ENCODE results near the gene GALNT18.
A peak's percentile ranks its signal among the peaks of the same experiment; 100 is the strongest.

GALNT18 gene

GRCh38 chr11:11624204-11624603, 2.4 kb upstream of the GALNT18 start:
- no peak for DNase-seq (ENCODE audit: low spot score)

DNA sequence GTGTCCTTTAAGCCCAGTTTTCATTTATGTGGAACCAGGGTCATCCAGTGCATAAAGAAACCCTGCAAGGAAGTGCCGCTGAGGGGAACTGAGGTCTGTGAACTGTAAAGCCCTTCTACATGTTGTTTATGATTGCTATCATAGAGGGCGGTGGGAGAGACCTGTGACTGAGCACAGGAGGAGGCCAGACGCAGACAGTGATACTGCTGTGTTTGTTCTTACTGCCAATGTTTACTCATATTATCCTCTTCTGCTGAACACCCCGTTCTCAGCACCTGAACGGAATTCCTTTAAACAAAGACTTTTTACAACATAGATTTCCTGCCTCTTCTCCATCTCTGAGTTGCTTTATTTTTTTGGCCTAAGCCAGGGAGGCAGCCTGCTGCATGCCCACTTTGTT, 967 bp upstream of the GALNT18 start:
- DNase-seq (ENCODE audit: low spot score) = no peak

- no peak for DNase-seq (ENCODE audit: low spot score)
Observed at GRCh38 chr11:11622340-11622706, 518 bp upstream of the GALNT18 start.

- no peak for DNase-seq (ENCODE audit: low spot score)
Observed at GRCh38 chr11:11620921-11621572, 758 bp downstream of the GALNT18 start.

- peak; percentile 22 for DNase-seq (ENCODE audit: low spot score)
Observed at GRCh38 chr11:11620173-11620920, 1.5 kb downstream of the GALNT18 start.

DNA sequence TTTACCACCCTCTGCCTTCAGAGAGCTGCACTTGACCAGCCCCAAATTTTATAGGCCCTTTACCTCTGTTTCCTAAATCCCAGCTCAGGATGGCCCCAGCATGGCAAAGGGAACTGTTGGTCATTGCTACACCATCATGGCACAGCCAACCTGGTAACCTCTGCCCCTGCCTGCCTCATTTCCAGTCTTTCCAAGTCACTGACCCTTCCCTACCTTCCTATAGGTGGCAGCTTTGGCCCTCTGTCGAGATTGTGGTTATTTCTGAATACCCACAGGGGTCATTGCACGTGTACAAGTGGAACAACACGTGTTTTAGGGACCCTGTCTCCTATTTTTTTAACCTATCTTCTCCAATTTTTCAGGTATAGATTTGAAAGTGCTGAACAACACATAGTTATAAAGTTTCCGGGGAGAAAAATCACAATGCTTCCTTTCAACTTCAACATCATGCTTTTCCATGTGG, 2.8 kb downstream of the GALNT18 start:
- no peak for DNase-seq (ENCODE audit: low spot score)

GRCh38 chr11:11615086-11615485, 6.7 kb downstream of the GALNT18 start:
- DNase-seq (ENCODE audit: low spot score) = peak; percentile 51

DNA sequence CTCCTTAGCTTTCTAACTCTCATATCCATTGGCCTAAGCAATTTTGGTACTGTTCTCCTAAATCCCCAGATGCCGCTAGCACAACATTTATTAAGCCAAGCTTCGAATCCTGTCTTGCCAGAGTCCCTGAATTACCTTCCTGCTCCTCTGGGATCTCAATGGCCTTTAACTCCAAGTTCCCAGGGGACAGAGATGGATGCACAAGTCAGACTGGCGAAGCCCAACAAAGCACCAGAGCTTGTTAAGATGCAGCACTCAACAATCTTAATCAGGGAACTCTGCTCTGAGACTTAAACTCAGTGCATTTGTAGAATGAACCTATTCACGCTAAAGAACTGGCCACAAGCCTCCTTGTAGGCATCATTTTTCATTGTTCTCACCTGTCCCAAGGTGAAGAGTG, 9.4 kb downstream of the GALNT18 start:
- no peak for DNase-seq (ENCODE audit: low spot score)

DNA sequence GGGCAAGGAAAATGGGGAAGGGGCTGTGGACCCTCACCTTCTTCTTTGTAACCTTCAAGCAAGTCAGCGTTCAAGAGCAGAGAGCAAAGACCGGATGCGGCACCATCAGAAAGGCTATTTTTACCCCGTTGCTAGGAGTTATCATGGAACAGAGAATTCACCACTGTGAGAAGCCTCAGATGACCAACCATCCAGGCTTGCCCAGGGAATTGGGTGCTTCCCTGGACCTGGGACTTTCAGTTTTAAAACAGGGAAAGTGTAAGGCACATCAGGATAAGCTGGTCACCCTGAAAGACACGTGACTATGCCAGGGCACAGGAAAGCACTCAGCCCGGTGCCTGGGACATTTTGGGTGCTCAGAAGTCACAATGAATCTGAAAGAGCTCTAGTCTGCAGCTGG, 10.4 kb downstream of the GALNT18 start:
- DNase-seq (ENCODE audit: low spot score) = no peak

GRCh38 chr11:11608783-11609232, 13.0 kb downstream of the GALNT18 start:
- no peak for DNase-seq (ENCODE audit: low spot score)

DNA sequence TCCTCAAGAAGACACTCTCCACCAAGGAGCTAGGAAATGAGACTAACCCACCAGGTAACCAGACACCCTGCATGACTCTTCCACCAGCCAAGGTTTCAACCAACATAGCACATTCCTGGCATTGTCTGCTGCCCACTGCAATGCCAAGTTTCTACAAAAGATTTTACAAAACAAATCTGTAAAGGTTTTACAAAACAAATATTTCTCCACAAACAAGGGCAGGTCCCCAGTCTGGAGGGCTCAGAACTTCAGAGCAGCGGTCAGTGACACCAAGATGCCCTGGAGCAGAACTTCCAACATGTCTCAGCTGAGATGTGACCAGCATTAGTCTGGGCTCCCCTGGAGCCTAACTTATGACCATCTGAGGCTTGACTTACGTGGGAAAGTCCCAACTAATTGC, 14.0 kb downstream of the GALNT18 start:
- no peak for DNase-seq (ENCODE audit: low spot score)

DNA sequence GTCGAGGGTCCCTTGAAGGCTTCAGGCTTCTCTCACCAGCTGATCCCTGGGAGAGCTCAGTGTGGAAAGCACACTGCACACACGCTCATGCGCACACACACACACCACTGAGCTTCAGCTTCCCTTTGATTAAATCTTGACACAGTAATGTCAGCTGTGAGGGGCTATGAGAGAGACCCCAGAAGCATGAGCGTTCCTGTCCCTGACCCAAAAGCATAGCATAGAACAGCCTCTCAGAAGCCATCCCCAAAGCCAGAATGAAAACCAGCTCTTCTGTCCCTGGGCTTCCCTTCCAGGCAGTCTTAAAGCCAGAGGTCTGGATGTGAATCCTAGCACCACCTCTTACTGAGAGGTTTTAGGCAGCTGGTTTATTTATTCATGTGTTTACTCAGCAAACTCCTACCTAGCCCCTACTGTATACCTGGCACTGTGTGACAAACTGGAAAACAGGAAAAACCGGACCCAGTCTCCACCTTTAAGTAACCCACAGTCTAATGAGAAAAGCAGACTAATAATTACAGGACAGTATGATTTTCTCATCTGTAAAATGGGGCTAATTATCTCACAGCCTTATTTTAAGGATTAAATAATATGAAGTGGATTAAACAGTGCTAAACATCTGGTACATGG, 15.9 kb downstream of the GALNT18 start:
- DNase-seq (ENCODE audit: low spot score) = no peak

GRCh38 chr11:11605181-11605580, 16.6 kb downstream of the GALNT18 start:
- DNase-seq (ENCODE audit: low spot score) = no peak

GRCh38 chr11:11604370-11604990, 17.3 kb downstream of the GALNT18 start:
- no peak for DNase-seq (ENCODE audit: low spot score)

- no peak for DNase-seq (ENCODE audit: low spot score)
Observed at GRCh38 chr11:11602011-11602410, 19.8 kb downstream of the GALNT18 start.

- DNase-seq (ENCODE audit: low spot score) = no peak
Observed at GRCh38 chr11:11600288-11600687, 21.5 kb downstream of the GALNT18 start.

DNA sequence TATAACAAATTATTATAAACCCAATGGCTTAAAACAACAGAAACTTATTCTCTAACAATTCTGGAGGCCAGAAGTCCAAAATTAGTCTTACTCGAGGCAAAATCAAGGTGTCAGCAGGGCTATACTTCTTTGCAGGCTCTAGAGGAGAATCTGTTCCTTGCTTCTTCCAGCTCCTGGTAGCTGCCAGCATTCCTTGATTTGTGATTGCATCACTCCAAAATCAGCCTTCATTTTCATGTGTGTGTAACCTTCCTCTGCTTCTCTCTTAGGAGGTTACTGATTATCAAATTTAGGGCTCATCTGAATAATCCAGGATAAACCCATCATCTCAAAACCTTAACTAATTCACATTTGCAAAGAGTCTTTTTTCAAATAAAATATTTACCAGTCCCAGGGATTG, 23.6 kb downstream of the GALNT18 start:
- no peak for DNase-seq (ENCODE audit: low spot score)

DNA sequence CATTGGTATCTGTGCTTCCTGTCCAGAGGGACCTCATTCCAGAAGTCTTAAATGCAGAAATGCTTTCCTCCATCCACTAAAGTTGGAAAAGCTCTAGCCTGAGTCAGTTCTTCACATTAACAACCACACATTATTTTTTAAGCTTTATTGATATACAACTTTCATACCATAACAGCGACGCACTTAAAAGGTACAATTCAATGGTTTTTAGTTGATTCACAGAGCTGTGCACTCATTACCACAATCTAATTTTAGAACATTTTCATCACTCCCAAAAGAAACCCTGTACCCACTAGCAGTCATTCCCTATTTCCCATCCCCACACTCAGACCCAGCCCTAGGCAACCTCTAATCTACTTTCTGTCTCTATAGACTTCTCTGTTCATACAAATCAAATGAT, 27.6 kb downstream of the GALNT18 start:
- DNase-seq (ENCODE audit: low spot score) = no peak

- DNase-seq (ENCODE audit: low spot score) = no peak
Observed at GRCh38 chr11:11592146-11592684, 29.6 kb downstream of the GALNT18 start.

GRCh38 chr11:11589437-11589836, 32.4 kb downstream of the GALNT18 start:
- no peak for DNase-seq (ENCODE audit: low spot score)

DNA sequence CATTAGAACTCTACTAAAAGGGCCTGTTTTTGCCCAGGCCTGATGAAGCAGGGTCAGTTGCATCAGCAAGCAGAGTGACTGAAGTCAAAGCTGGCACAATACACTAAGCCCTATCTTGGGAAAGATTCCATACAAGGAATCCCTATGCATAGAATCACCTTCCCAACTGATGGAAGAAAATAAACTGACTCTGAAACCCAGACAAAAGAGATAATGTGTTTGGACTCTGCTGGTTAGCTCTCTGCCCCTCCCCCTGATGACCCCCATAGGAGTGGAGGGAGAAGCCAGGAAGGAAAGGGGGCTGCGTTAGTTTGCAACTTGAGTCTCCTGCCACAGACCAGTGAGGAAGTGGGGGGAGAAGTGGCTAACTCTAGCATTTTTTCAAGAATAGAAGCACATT, 32.9 kb downstream of the GALNT18 start:
- DNase-seq (ENCODE audit: low spot score) = no peak

- DNase-seq (ENCODE audit: low spot score) = no peak
Observed at GRCh38 chr11:11588243-11588642, 33.6 kb downstream of the GALNT18 start.

DNA sequence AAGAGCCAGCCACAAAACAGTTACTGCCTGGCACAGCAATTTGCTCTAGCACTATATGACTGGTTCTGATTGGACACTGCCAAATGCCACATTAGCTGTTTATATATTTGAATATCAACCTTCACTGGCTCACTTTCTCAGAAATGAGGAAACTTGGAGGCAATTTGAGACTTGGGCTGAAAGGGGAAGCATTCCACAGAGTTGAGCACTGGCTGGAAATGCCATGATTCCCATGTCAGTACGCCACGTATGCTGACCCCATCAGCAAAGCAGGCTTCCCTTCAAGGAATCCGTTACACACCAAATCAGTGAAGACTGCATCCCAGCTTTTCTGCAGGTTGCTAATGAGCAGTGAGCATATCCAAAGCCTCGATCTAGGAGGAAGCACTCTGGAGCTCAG, 34.7 kb downstream of the GALNT18 start:
- DNase-seq (ENCODE audit: low spot score) = no peak

Data from kidney capillary endothelial cell (primary cell).